GM12878 (cell line): Measurements from ENCODE around the gene TBC1D9B.

ENCODE experiments used
- BCL3 ChIP-seq: IDR thresholded peaks from 2 replicates; pipeline ENCODE4 v1.6.1; 2011; ENCODE audit warnings: borderline replicate concordance, low read depth, mild to moderate bottlenecking, moderate library complexity, low read length; ENCODE audit not compliant: insufficient read depth, poor library complexity, severe bottlenecking
- CTCF ChIP-seq, 3 experiments: IDR thresholded peaks in 2 of 3; conservative IDR thresholded peaks in 1 of 3; 2 replicates each; pipeline ENCODE4 v1.5.1; 2011; ENCODE audit warnings: low read depth in 3 of 3, low read length in 3 of 3, mild to moderate bottlenecking in 3 of 3, control low read depth in 2 of 3, moderate library complexity in 2 of 3, inconsistent platforms in 1 of 3, mixed read lengths in 1 of 3; ENCODE audit not compliant: control insufficient read depth in 2 of 3, insufficient read depth in 1 of 3; ENCODE audit errors: extremely low read depth in 1 of 3
- SMARCA5 ChIP-seq: fragments of 450-650 bp; IDR thresholded peaks from 2 replicates; pipeline ENCODE4 v1.6.1; 2017; ENCODE audit warnings: mild to moderate bottlenecking
- SP1 ChIP-seq: IDR thresholded peaks from one replicate; pipeline ENCODE4 v1.6.1; 2011; ENCODE audit warnings: low read depth, low read length
- USF1 ChIP-seq: IDR thresholded peaks from 2 replicates; pipeline ENCODE4 v1.6.1; 2011; ENCODE audit warnings: borderline replicate concordance, low read depth, mild to moderate bottlenecking, moderate library complexity, mixed read lengths, low read length; ENCODE audit not compliant: insufficient read depth; ENCODE audit errors: extremely low read length
- USF2 ChIP-seq: IDR thresholded peaks from 2 replicates; pipeline ENCODE4 v1.6.1; 2011; ENCODE audit warnings: low read depth, low read length, improper control_type of control experiment, borderline replicate concordance
- ZZZ3 ChIP-seq: IDR thresholded peaks from 2 replicates; pipeline ENCODE4 v1.6.1; 2011; ENCODE audit warnings: low read depth; ENCODE audit not compliant: control insufficient read depth, insufficient read length

GRCh38 chr5:179954434-179954833 is 46.7 kb upstream of the TBC1D9B start:
- TF ChIP-seq ZZZ3 (no peak), BCL3 (no peak), USF2 (no peak), CTCF (IDR thresholded peaks at IDR 0.05 in 2 of 3, conservative IDR thresholded peaks at IDR 0.05 in 1 of 3; ENCODE audit: control insufficient read depth in 2 of 3, extremely low read depth in 1 of 3, insufficient read depth in 1 of 3, low read depth in 3 of 3, low read length in 3 of 3) (no peak), SMARCA5 (no peak), USF1 (no peak), SP1 (no peak)
